ENCODE data around the gene PLCH2. TPM values are rescaled to one million over a fixed set of nuclear protein-coding genes. Genes with fewer than 3 reads are reported as not detected.

PLCH2 gene
- total RNA-seq, 2 experiments from 2014 or later: 1.4 to 2.2 TPM

GRCh38 chr1:2488688-2489087 lies 12.6 kb downstream of the PLCH2 start:
- no peaks in the 10 kb centered on the region for H3K79me2 ChIP-seq (ENCODE audit: insufficient read depth, low read depth, low read length)
- H2AFZ ChIP-seq (ENCODE audit: low read length): no peak overlapping the region
- no peak overlapping the region for H3K27ac ChIP-seq (ENCODE audit: low read depth, low read length, poor library complexity, severe bottlenecking)
- TF ChIP-seq EZH2phosphoT487 (IDR thresholded peaks at IDR 0.05; ENCODE audit: borderline replicate concordance, low read depth, low read length) (no peak), CTCF (conservative IDR thresholded peaks at IDR 0.05; ENCODE audit: low read length) (no peak)
- no peak for DNase-seq (ENCODE audit: low spot score)
- no peaks in the 10 kb centered on the region for H3K9me3 ChIP-seq (ENCODE audit: low read length)
- no peaks in the 10 kb centered on the region for H3K9me2 ChIP-seq (ENCODE audit: insufficient read depth, low read length)
- H3K36me3 ChIP-seq (ENCODE audit: insufficient read depth, low read length): no peaks in the 10 kb centered on the region
- ChIA-PET POLR2A (no interaction called here), CTCF (ENCODE audit: unreplicated experiment) (no interaction called here)
- H4K20me1 ChIP-seq (ENCODE audit: insufficient read depth, low read length): no peaks in the 10 kb centered on the region
- H3K4me2 ChIP-seq (ENCODE audit: low read length): no peak overlapping the region
- no TSS peak for BruUV-seq (replicated peaks)
- peaks cover 24% of the 10 kb centered on the region for H3K4me1 ChIP-seq (ENCODE audit: insufficient read depth, low read length, poor library complexity, severe bottlenecking)
- intact Hi-C loops (cut with micrococcal nuclease; ENCODE audit: unreplicated experiment): no loop called here
- no peak overlapping the region for H3K4me3 ChIP-seq (ENCODE audit: low read depth, low read length, poor library complexity, severe bottlenecking)

GRCh38 chr1:2489615-2490014 lies 13.5 kb downstream of the PLCH2 start:
- TF ChIP-seq EZH2phosphoT487 (IDR thresholded peaks at IDR 0.05; ENCODE audit: borderline replicate concordance, low read depth, low read length) (no peak), CTCF (conservative IDR thresholded peaks at IDR 0.05; ENCODE audit: low read length) (no peak)
- CTCF ChIA-PET (ENCODE audit: unreplicated experiment): interaction anchor here (0.6 kb wide), 1 partner anchor 66 kb away, joined by 3 read pairs; no protein-coding TSS in a partner anchor
- DNase-seq (ENCODE audit: low spot score): no peak
- H3K79me2 ChIP-seq (ENCODE audit: insufficient read depth, low read depth, low read length): no peaks in the 10 kb centered on the region
- no peak overlapping the region for H2AFZ ChIP-seq (ENCODE audit: low read length)
- no peaks in the 10 kb centered on the region for H3K36me3 ChIP-seq (ENCODE audit: insufficient read depth, low read length)
- no TSS peak for BruUV-seq (replicated peaks)
- H3K9me2 ChIP-seq (ENCODE audit: insufficient read depth, low read length): no peaks in the 10 kb centered on the region
- peaks cover 33% of the 10 kb centered on the region for H3K4me1 ChIP-seq (ENCODE audit: insufficient read depth, low read length, poor library complexity, severe bottlenecking)
- no peak overlapping the region for H3K4me2 ChIP-seq (ENCODE audit: low read length)
- H3K27ac ChIP-seq (ENCODE audit: low read depth, low read length, poor library complexity, severe bottlenecking): no peak overlapping the region
- H4K20me1 ChIP-seq (ENCODE audit: insufficient read depth, low read length): no peaks in the 10 kb centered on the region
- POLR2A ChIA-PET: no interaction called here
- H3K4me3 ChIP-seq (ENCODE audit: low read depth, low read length, poor library complexity, severe bottlenecking): no peak overlapping the region
- intact Hi-C loops (cut with micrococcal nuclease; ENCODE audit: unreplicated experiment): no loop called here
- H3K9me3 ChIP-seq (ENCODE audit: low read length): no peaks in the 10 kb centered on the region

- Histone ChIP-seq H3K27ac (ENCODE audit: low read depth, low read length, poor library complexity, severe bottlenecking) (no peak overlapping the region), H3K4me3 (ENCODE audit: low read depth, low read length, poor library complexity, severe bottlenecking) (no peak overlapping the region), H3K9me2 (ENCODE audit: insufficient read depth, low read length) (no peaks in the 10 kb centered on the region), H2AFZ (ENCODE audit: low read length) (no peak overlapping the region), H3K79me2 (ENCODE audit: insufficient read depth, low read depth, low read length) (no peaks in the 10 kb centered on the region), H3K4me1 (ENCODE audit: insufficient read depth, low read length, poor library complexity, severe bottlenecking) (peaks cover 58% of the 10 kb centered on the region), H3K9me3 (ENCODE audit: low read length) (no peaks in the 10 kb centered on the region), H4K20me1 (ENCODE audit: insufficient read depth, low read length) (no peaks in the 10 kb centered on the region), H3K4me2 (ENCODE audit: low read length) (peak overlapping the region; percentile 60), H3K36me3 (ENCODE audit: insufficient read depth, low read length) (no peaks in the 10 kb centered on the region)
- no peak for TF ChIP-seq CTCF (conservative IDR thresholded peaks at IDR 0.05; ENCODE audit: low read length)
- TF ChIP-seq EZH2phosphoT487 (IDR thresholded peaks at IDR 0.05; ENCODE audit: borderline replicate concordance, low read depth, low read length): no peak
- POLR2A ChIA-PET: no interaction called here
- no TSS peak for BruUV-seq (replicated peaks)
- DNase-seq (ENCODE audit: low spot score): peak; percentile 62
- intact Hi-C loops (cut with micrococcal nuclease; ENCODE audit: unreplicated experiment): no loop called here
- CTCF ChIA-PET (ENCODE audit: unreplicated experiment): interaction anchor here (0.6 kb wide), 1 partner anchor 140 kb away, joined by 5 read pairs; no protein-coding TSS in a partner anchor
These were observed 16.0 kb downstream of the PLCH2 start for GRCh38 chr1:2492091-2492490.
